HEK293 (cell line): Measurements from ENCODE around the gene CD46.

Experiments used
- CTCF ChIA-PET: fragments of 350-600 bp; formaldehyde crosslinking; extraction: SDS; loops from one replicate; lab custom pipeline; 2021; ENCODE audit warnings: antibody characterized with exemption; lab: Yijun Ruan, JAX
- POLR2A ChIA-PET: fragments of 300-600 bp; formaldehyde crosslinking; extraction: SDS; loops from one replicate; lab custom pipeline; 2020; ENCODE audit warnings: antibody characterized with exemption, inconsistent platforms; lab: Yijun Ruan, JAX
- H3K27ac ChIP-seq: fragments of 200-500 bp; sonication (Bioruptor generic); 2 replicates; pipeline ENCODE4 v1.5.1; 2014; ENCODE audit warnings: low read depth, low read length, control low read depth, inconsistent platforms; ENCODE audit errors: extremely low read depth
- H3K36me3 ChIP-seq, 2 experiments: fragments of 200-500 bp in 1 of 2; sonication (Bioruptor generic) in 1 of 2; 1 replicate in 1 of 2; 2 replicates in 1 of 2; pipeline ENCODE4 v1.5.1; 2014 to 2017; ENCODE audit warnings: inconsistent platforms in 2 of 2, low read length in 2 of 2; ENCODE audit not compliant: control insufficient read depth in 2 of 2, insufficient read depth in 1 of 2
- H3K4me1 ChIP-seq: fragments of 200-500 bp; sonication (Bioruptor generic); 2 replicates; pipeline ENCODE4 v1.5.1; 2014; ENCODE audit warnings: mild to moderate bottlenecking, low read length, inconsistent platforms; ENCODE audit not compliant: control insufficient read depth, insufficient read depth
- H3K4me3 ChIP-seq: 2 replicates; pipeline ENCODE4 v1.5.1; 2011; ENCODE audit warnings: low read depth, mild to moderate bottlenecking, control low read depth, low read length, moderate library complexity
- H3K9me3 ChIP-seq: fragments of 200-500 bp; sonication (Bioruptor generic); 2 replicates; pipeline ENCODE4 v1.5.1; 2014; ENCODE audit warnings: low read depth, low read length, inconsistent platforms; ENCODE audit not compliant: control insufficient read depth, insufficient read depth
- OSR2 ChIP-seq: fragments of 450-650 bp; formaldehyde crosslinking; IDR thresholded peaks from 2 replicates; pipeline ENCODE4 v1.5.1; 2016; ENCODE audit warnings: missing biosample characterization, missing genetic modification characterization
- SP7 ChIP-seq: fragments of 450-650 bp; formaldehyde crosslinking; IDR thresholded peaks from 2 replicates; pipeline ENCODE4 v1.5.1; 2016; ENCODE audit warnings: missing biosample characterization, missing genetic modification characterization
- YY1 ChIP-seq: fragments of 450-650 bp; formaldehyde crosslinking; IDR thresholded peaks from 2 replicates; pipeline ENCODE4 v1.5.1; 2018; ENCODE audit warnings: missing biosample characterization, missing genetic modification characterization
- ZFP3 ChIP-seq: fragments of 450-650 bp; formaldehyde crosslinking; IDR thresholded peaks from 2 replicates; pipeline ENCODE4 v1.5.1; 2016; ENCODE audit warnings: low read depth, missing biosample characterization, missing genetic modification characterization
- ZIC2 ChIP-seq: fragments of 450-650 bp; formaldehyde crosslinking; IDR thresholded peaks from 2 replicates; pipeline ENCODE4 v1.5.1; 2016; ENCODE audit warnings: missing biosample characterization, missing genetic modification characterization
- ZNF133 ChIP-seq: fragments of 450-650 bp; formaldehyde crosslinking; IDR thresholded peaks from 2 replicates; pipeline ENCODE4 v1.5.1; 2016; ENCODE audit warnings: missing biosample characterization, missing genetic modification characterization
- ZNF239 ChIP-seq: fragments of 450-650 bp; formaldehyde crosslinking; IDR thresholded peaks from 2 replicates; pipeline ENCODE4 v1.5.1; 2016; ENCODE audit warnings: missing biosample characterization, missing genetic modification characterization
- ZNF530 ChIP-seq: fragments of 450-650 bp; formaldehyde crosslinking; IDR thresholded peaks from 2 replicates; pipeline ENCODE4 v1.5.1; 2016; ENCODE audit warnings: low read depth, missing biosample characterization, missing genetic modification characterization
- ZNF830 ChIP-seq: fragments of 450-650 bp; IDR thresholded peaks from 2 replicates; pipeline ENCODE4 v1.5.0; 2018; ENCODE audit warnings: missing biosample characterization, missing genetic modification characterization, low read depth, mild to moderate bottlenecking, moderate library complexity
- TF ChIP-seq, protein P1 (sequence below): fragments of 450-650 bp; formaldehyde crosslinking; IDR thresholded peaks from 2 replicates; pipeline ENCODE4 v1.5.1; 2016; ENCODE audit warnings: missing biosample characterization, missing genetic modification characterization
- TF ChIP-seq, protein P2 (sequence below): fragments of 450-650 bp; formaldehyde crosslinking; IDR thresholded peaks from 2 replicates; pipeline ENCODE4 v1.5.1; 2016; ENCODE audit warnings: missing biosample characterization, missing genetic modification characterization, borderline replicate concordance
- TF ChIP-seq, protein P3 (sequence below): fragments of 450-650 bp; formaldehyde crosslinking; IDR thresholded peaks from 2 replicates; pipeline ENCODE4 v1.5.1; 2016; ENCODE audit warnings: missing biosample characterization, missing genetic modification characterization

CD46 gene

DNA sequence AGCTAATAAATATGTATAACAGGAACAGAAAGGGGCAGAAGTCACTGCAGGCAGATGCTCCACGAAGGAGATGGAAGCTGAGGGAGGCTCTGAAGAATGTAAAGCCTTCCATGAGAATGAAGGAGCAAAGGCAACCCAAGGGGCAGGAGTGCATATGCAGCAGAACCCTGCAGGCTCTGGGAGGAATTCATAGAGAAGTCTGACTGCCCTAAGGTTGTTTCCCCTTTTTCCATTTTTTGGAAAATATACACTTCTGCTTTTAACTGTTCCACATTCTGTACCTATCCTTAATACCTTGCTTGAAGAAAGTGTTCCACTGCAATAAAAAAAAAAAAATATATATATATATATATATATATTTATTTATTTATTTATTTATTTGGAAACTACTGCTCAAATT lies 89.4 kb downstream of the CD46 start:
- TF ChIP-seq ZIC2 (tag by site-specific recombination) (no peak), SP7 (tag by site-specific recombination) (no peak), ZNF133 (tag by site-specific recombination) (no peak), YY1 (tag by site-specific recombination) (no peak), ZFP3 (tag by site-specific recombination) (no peak), ZNF239 (tag by site-specific recombination) (no peak), OSR2 (tag by site-specific recombination) (no peak)
- TF ChIP-seq, protein P1, sequence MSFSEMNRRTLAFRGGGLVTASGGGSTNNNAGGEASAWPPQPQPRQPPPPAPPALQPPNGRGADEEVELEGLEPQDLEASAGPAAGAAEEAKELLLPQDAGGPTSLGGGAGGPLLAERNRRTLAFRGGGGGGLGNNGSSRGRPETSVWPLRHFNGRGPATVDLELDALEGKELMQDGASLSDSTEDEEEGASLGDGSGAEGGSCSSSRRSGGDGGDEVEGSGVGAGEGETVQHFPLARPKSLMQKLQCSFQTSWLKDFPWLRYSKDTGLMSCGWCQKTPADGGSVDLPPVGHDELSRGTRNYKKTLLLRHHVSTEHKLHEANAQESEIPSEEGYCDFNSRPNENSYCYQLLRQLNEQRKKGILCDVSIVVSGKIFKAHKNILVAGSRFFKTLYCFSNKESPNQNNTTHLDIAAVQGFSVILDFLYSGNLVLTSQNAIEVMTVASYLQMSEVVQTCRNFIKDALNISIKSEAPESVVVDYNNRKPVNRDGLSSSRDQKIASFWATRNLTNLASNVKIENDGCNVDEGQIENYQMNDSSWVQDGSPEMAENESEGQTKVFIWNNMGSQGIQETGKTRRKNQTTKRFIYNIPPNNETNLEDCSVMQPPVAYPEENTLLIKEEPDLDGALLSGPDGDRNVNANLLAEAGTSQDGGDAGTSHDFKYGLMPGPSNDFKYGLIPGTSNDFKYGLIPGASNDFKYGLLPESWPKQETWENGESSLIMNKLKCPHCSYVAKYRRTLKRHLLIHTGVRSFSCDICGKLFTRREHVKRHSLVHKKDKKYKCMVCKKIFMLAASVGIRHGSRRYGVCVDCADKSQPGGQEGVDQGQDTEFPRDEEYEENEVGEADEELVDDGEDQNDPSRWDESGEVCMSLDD (tag by site-specific recombination): no peak
- TF ChIP-seq, protein P2, sequence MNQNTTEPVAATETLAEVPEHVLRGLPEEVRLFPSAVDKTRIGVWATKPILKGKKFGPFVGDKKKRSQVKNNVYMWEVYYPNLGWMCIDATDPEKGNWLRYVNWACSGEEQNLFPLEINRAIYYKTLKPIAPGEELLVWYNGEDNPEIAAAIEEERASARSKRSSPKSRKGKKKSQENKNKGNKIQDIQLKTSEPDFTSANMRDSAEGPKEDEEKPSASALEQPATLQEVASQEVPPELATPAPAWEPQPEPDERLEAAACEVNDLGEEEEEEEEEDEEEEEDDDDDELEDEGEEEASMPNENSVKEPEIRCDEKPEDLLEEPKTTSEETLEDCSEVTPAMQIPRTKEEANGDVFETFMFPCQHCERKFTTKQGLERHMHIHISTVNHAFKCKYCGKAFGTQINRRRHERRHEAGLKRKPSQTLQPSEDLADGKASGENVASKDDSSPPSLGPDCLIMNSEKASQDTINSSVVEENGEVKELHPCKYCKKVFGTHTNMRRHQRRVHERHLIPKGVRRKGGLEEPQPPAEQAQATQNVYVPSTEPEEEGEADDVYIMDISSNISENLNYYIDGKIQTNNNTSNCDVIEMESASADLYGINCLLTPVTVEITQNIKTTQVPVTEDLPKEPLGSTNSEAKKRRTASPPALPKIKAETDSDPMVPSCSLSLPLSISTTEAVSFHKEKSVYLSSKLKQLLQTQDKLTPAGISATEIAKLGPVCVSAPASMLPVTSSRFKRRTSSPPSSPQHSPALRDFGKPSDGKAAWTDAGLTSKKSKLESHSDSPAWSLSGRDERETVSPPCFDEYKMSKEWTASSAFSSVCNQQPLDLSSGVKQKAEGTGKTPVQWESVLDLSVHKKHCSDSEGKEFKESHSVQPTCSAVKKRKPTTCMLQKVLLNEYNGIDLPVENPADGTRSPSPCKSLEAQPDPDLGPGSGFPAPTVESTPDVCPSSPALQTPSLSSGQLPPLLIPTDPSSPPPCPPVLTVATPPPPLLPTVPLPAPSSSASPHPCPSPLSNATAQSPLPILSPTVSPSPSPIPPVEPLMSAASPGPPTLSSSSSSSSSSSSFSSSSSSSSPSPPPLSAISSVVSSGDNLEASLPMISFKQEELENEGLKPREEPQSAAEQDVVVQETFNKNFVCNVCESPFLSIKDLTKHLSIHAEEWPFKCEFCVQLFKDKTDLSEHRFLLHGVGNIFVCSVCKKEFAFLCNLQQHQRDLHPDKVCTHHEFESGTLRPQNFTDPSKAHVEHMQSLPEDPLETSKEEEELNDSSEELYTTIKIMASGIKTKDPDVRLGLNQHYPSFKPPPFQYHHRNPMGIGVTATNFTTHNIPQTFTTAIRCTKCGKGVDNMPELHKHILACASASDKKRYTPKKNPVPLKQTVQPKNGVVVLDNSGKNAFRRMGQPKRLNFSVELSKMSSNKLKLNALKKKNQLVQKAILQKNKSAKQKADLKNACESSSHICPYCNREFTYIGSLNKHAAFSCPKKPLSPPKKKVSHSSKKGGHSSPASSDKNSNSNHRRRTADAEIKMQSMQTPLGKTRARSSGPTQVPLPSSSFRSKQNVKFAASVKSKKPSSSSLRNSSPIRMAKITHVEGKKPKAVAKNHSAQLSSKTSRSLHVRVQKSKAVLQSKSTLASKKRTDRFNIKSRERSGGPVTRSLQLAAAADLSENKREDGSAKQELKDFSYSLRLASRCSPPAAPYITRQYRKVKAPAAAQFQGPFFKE (tag by site-specific recombination): no peak
- TF ChIP-seq, protein P3, sequence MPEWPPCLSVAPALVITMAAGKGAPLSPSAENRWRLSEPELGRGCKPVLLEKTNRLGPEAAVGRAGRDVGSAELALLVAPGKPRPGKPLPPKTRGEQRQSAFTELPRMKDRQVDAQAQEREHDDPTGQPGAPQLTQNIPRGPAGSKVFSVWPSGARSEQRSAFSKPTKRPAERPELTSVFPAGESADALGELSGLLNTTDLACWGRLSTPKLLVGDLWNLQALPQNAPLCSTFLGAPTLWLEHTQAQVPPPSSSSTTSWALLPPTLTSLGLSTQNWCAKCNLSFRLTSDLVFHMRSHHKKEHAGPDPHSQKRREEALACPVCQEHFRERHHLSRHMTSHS (tag by site-specific recombination): no peak
- TF ChIP-seq, all 188 proteins: peak for 0
- Histone ChIP-seq H3K4me1 (no peaks in the 10 kb centered on the region), H3K27ac (no peak overlapping the region), H3K36me3 (peaks cover 0 to 14% of the 10 kb centered on the region in 2 experiments; a peak in 1 of 3 replicates), H3K4me3 (no peak overlapping the region), H3K9me3 (no peaks in the 10 kb centered on the region)
- POLR2A ChIA-PET: no interaction called here
- CTCF ChIA-PET: interaction anchor here (0.6 to 3.8 kb wide), 3 partner anchors 13 to 30 kb away, joined by 3 to 13 read pairs (median 3); no protein-coding TSS in a partner anchor

DNA sequence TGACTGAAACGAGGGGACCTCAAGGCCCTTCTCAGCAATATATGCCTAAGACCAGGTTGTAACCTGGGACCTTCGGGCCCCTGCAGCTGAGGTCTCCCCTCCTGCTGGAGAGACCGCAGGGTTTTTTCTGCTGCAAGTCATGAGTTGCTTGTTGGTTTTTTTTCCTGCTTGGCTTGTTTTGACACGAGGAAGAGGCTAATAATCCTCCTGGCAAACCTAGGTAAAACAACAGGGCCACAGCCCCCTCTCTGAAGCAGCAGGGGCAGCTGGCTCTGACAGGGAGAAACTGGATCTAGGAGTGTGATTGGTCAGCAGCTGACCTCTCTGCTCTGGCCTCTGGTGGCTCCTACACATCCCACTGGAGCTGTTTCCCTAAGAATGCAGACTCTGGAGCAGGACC lies 90.0 kb downstream of the CD46 start:
- no peak overlapping the region for H3K27ac ChIP-seq
- H3K4me3 ChIP-seq: no peak overlapping the region
- H3K9me3 ChIP-seq: no peaks in the 10 kb centered on the region
- ChIA-PET POLR2A (no interaction called here), CTCF (interaction anchor here (0.8 to 3.8 kb wide), 2 partner anchors 14 to 122 kb away, joined by 3 to 13 read pairs; no protein-coding TSS in a partner anchor)
- H3K4me1 ChIP-seq: no peaks in the 10 kb centered on the region
- TF ChIP-seq ZNF830 (no peak), ZNF530 (tag by site-specific recombination) (no peak)
- peaks cover 0 to 13% of the 10 kb centered on the region in 2 experiments; a peak in 1 of 3 replicates for H3K36me3 ChIP-seq
